ENCODE results near the gene HES3.

The HES3 gene

DNA sequence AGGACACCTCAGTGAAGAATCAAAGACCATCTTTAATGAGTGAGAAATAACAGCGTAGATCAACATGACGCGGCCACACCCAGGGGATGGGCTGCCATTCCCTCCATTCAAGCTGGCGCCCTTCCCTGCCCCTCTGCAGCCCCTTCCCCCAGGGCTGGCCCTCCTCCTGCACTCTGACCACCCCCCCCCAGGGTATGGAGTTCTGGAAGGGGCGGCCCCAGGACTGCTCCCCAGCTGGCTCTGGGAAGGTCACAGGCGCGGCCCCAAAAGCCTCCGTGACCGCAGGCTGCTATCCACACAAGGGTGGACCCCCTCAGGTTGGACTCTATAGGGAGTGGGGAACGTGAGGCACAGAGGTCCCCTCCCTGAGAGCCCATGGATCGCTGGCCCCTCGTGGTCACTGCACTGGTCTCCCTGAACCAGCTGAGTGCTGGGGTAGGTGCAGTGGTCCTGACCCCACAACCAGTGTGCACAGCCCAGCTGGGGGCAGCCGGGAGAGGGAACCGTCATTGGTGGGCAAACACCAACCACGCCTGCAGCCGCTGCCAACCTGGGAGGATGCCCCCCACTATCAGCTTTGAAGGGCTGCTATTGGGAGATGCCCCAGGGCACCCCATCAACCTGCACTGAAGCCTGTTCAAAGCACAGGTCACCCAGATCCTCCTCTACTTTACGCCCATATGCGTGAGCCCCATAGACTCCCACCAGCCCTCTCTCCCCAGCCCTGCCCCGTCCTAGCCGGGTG, 33.0 kb downstream of the HES3 start:
- no peak for DNase-seq (ENCODE audit: extremely low read depth in 1 of 2, low read depth in 1 of 2)

- no peak for DNase-seq (ENCODE audit: extremely low read depth in 1 of 2, low read depth in 1 of 2)
These were observed 34.3 kb downstream of the HES3 start for GRCh38 chr1:6278263-6278662.

DNA sequence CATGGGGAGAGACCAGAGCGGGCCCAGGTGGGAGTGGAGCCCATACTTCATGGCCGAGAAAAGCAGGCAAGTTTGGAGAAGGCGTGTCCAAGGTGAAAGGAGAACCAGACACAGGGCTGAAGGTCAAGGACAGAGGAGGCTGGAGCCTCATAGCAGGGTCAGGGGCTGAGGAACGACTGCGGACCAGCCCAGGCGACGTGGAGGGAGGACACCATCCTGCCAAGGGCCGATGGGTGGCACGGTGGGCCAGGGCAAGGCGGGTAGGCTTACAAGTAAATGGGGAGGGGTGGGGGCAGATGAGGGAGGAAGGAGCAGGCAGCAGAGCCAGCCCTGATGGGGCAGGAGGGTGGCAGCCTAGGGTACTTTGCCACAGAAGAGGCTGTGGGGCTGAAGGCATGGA, 35.1 kb downstream of the HES3 start:
- no peak for DNase-seq (ENCODE audit: extremely low read depth in 1 of 2, low read depth in 1 of 2)

- DNase-seq (ENCODE audit: extremely low read depth in 1 of 2, low read depth in 1 of 2) = no peak
These were observed 35.8 kb downstream of the HES3 start for GRCh38 chr1:6279613-6280383.

- DNase-seq (ENCODE audit: extremely low read depth in 1 of 2, low read depth in 1 of 2) = no peak
These were observed 36.9 kb downstream of the HES3 start for GRCh38 chr1:6280761-6281451.

- DNase-seq (ENCODE audit: extremely low read depth in 1 of 2, low read depth in 1 of 2) = no peak
These were observed 37.8 kb downstream of the HES3 start for GRCh38 chr1:6281511-6282402.

DNA sequence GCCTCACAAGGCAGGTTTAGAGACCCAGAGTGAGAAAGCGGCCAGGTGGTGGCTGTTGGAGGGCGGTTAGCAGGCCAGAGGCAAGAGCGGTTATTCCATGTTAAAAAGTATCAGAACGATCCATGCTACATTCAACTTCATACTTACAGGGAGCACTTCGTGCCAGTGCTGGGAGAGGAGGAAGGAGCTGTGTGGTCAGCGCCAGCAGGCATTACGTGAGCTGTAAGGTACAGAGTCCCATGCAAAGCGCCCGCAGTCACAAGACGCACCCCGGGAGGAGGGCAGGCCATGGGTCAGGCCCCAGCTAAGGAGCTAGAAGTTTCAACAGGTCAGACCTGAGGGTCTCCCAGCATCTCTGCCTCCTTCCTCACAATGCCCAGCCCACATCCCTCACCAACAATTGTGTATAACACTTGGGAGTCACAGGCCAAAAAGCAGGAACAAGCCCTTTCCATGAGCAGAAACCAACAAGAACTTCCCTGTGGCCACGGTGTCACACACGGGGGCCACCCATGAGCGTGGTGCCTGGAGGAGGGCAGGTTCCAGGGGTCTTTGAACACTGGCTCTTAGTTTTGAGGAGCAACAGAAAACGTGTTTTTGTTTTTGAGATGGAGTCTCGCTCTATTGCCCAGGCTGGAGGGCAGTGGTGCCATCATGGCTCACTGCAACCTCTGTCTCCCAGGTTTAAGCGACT, 38.7 kb downstream of the HES3 start:
- no peak for DNase-seq (ENCODE audit: extremely low read depth in 1 of 2, low read depth in 1 of 2)

GRCh38 chr1:6285336-6285735, 41.4 kb downstream of the HES3 start:
- no peak for DNase-seq (ENCODE audit: extremely low read depth in 1 of 2, low read depth in 1 of 2)

DNA sequence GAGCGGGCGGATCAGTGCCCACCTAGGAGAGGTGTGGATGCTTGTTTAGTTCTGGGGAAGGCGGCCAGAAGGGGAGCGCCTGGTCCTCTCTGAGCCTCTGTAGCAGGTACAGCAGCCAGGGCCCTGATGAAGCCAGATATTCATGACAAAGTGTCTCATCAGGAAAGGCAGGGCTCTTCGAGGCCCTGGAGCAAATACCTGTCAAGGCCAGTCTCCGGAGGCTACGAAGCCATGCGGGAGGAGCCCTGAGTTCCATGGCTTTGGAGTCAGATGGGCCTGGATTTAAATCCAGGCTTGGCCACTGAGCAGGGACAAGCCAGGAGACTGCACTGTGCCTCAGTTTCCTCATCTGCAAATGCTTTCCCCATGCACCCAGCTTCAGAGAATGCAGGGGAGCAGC, 42.3 kb downstream of the HES3 start:
- DNase-seq (ENCODE audit: extremely low read depth in 1 of 2, low read depth in 1 of 2) = no peak

- no peak for DNase-seq (ENCODE audit: extremely low read depth in 1 of 2, low read depth in 1 of 2)
These were observed 43.0 kb downstream of the HES3 start for GRCh38 chr1:6287029-6287428.

DNA sequence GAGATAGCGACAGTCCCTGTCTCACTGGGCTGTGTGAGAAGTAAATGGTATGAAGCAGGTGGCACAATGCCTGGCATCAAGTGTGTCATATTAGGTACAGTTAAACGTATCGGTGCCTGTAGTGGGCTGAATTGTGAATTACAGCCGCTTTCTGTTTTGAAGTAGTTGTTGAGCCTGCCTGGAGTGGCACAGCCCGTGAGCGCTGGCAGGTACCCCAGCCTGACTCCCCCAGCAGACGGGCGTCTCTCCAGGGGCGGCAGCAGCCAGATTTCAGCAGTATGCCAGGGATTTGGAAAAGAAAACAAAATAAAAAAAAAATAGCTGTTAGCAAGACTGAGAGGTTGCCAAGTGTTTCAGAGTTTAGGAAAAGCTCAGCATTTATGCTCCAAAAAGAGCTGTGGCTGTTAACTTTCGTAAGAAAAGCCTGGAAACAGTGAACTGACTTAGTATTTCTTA, 43.5 kb downstream of the HES3 start:
- DNase-seq (ENCODE audit: extremely low read depth in 1 of 2, low read depth in 1 of 2) = no peak

- no peak for DNase-seq (ENCODE audit: extremely low read depth in 1 of 2, low read depth in 1 of 2)
These were observed 44.0 kb downstream of the HES3 start for GRCh38 chr1:6288026-6288425.

GRCh38 chr1:6288665-6289064, 44.7 kb downstream of the HES3 start:
- no peak for DNase-seq (ENCODE audit: extremely low read depth in 1 of 2, low read depth in 1 of 2)

DNA sequence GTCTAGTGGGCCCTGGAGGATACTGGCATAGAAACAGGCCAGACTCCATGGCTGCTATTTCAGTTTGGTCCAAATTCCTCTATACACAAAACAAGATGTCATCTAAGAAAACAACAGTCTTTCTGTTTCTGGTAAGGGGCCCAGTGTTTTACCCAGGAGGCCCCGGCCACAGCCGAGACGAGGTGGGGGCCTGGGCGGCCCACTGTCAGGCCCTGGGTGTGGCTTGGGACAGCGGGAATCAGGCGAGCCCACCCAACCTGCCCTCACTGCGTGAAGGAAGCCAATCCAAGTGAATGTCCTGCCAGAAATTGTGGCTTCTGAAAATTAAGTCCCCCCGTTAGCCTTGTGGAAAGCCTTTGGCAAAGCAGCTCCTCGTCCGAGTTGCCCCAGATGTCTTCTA, 48.1 kb downstream of the HES3 start:
- DNase-seq (ENCODE audit: extremely low read depth in 1 of 2, low read depth in 1 of 2) = no peak

- no peak for DNase-seq (ENCODE audit: extremely low read depth in 1 of 2, low read depth in 1 of 2)
These were observed 50.3 kb downstream of the HES3 start for GRCh38 chr1:6294080-6294889.

DNA sequence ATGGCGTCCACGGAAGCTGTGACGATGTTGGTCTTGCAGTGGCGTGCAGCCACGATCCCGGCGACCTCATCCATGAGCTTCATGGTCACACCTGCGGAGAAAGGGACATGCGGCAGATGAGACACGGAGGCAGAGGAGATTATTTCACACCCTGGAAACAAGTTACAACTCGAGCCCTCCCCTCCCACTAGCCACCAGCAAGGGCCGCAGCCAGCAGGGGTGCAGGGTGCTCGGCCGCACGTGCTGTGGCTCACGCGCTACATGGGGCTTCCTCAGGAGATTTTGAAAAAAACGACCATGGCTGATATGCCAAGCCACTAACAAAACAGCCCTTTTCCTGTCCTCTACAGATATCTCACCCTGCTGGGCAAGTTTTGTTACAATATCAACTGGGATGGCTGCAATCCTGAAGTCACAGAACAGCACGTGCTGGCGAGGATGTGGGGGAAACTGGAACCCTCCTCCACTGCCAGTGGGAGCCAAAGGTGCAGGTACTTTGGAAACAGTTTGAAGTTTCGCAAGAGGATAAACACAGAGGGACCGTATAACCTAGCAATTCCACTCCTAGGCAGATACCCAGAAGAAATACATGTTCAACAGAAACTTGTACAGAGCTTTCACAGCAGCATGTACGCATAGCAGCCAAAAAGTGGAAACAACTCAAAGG, 51.0 kb downstream of the HES3 start:
- no peak for DNase-seq (ENCODE audit: extremely low read depth in 1 of 2, low read depth in 1 of 2)
